ENCODE results near the gene ACADS. TPM values are rescaled to one million over a fixed set of nuclear protein-coding genes. Genes with fewer than 3 reads are reported as not detected.

ACADS gene
- total RNA-seq, 1 experiment from 2014 or later = 6.8 TPM

GRCh38 chr12:120690083-120690450 lies 35.6 kb upstream of the ACADS start:
- Histone ChIP-seq H3K9me3 (replicated peaks) (no peaks in the 10 kb centered on the region), H3K4me3 (no peak overlapping the region), H3K27ac (no peak overlapping the region), H3K36me3 (peaks cover 26% of the 10 kb centered on the region), H3K27me3 (replicated peaks) (no peaks in the 10 kb centered on the region), H3K4me1 (replicated peaks) (peaks cover 58% of the 10 kb centered on the region)
- DNase-seq (ENCODE audit: low read depth in 1 of 2, low spot score in 2 of 2) = no peak

DNA sequence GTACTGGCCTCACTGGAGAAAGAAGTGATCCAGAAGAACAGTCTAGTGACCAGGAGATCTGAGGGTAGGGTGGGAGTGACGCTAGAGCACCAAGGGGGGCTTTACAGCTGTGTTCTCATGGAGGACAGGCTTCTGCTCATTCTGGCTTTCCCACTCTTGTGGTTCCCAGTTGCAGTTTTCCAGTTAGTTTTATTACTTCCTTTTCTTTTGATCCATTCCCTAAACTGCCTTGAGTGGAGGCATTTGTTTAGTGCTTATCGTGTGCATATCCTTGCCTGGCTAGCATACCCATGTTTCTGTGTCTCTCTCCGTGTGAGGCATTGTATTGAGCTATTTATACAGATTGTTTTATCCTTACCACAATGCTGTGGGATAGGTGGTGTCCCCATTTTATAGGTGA lies 34.6 kb upstream of the ACADS start:
- Histone ChIP-seq H3K27me3 (replicated peaks) (no peaks in the 10 kb centered on the region), H3K4me1 (replicated peaks) (peaks cover 55% of the 10 kb centered on the region), H3K9me3 (replicated peaks) (no peaks in the 10 kb centered on the region), H3K36me3 (peaks cover 35% of the 10 kb centered on the region), H3K4me3 (no peak overlapping the region), H3K27ac (no peak overlapping the region)
- DNase-seq (ENCODE audit: low read depth in 1 of 2, low spot score in 2 of 2) = no peak

GRCh38 chr12:120692524-120693033 lies 33.0 kb upstream of the ACADS start:
- H3K4me3 ChIP-seq = no peak overlapping the region
- DNase-seq (ENCODE audit: low read depth in 1 of 2, low spot score in 2 of 2) = peak in 1 of 2 experiments; percentile 62
- H3K4me1 ChIP-seq (replicated peaks) = peaks cover 54% of the 10 kb centered on the region
- H3K36me3 ChIP-seq = peaks cover 47% of the 10 kb centered on the region
- H3K9me3 ChIP-seq (replicated peaks) = no peaks in the 10 kb centered on the region
- no peaks in the 10 kb centered on the region for H3K27me3 ChIP-seq (replicated peaks)
- no peak overlapping the region for H3K27ac ChIP-seq

- H3K9me3 ChIP-seq (replicated peaks) = no peaks in the 10 kb centered on the region
- DNase-seq (ENCODE audit: low read depth in 1 of 2, low spot score in 2 of 2) = no peak
- no peaks in the 10 kb centered on the region for H3K27me3 ChIP-seq (replicated peaks)
- H3K27ac ChIP-seq = no peak overlapping the region
- peaks cover 60% of the 10 kb centered on the region for H3K36me3 ChIP-seq
- H3K4me1 ChIP-seq (replicated peaks) = peaks cover 43% of the 10 kb centered on the region
- H3K4me3 ChIP-seq = no peak overlapping the region
Measured at GRCh38 chr12:120693848-120694247, 31.8 kb upstream of the ACADS start.

DNA sequence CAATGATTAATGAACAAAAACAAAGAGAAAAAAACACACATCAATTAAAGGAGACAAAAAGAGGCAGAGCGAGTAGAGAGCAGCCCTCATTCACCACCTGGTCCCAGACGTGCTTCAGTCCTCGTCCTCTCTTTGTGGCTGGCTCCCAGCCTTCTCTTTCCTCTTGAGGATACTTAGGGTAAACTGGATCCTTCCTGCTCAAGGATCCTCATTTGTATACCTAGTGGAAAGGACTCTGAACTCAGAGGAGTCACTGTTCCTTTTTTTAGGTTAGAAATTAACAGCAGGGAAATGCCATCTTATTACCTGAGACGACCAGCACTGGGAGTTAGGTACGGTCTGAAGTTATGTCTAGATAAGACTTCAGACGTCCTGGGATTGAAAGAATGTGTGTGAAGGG lies 29.0 kb upstream of the ACADS start:
- H3K4me3 ChIP-seq = no peak overlapping the region
- peaks cover 84% of the 10 kb centered on the region for H3K36me3 ChIP-seq
- H3K9me3 ChIP-seq (replicated peaks) = no peaks in the 10 kb centered on the region
- DNase-seq (ENCODE audit: low read depth in 1 of 2, low spot score in 2 of 2) = no peak
- peaks cover 22% of the 10 kb centered on the region for H3K4me1 ChIP-seq (replicated peaks)
- H3K27me3 ChIP-seq (replicated peaks) = no peaks in the 10 kb centered on the region
- H3K27ac ChIP-seq = no peak overlapping the region

DNA sequence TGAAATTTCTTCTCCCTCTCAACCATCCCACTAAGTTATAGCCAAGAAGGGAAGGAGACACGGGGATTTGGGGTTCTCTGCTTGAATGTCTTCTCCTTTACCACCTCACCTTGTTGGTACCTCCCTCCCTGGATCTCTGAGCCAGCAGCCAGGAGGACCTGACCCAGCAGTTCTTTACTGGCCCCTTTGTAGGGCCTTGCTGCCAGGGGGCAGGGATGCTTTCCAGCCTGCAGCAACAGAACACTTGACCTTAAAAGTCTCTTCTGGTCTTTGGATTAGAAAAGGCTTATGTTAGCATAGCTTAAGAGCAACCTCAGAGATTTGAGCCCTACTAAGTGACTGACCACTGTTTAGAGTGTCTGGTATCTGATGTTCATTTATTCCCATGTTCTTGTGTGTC lies 28.3 kb upstream of the ACADS start:
- H3K36me3 ChIP-seq = peaks cover 86% of the 10 kb centered on the region
- DNase-seq (ENCODE audit: low read depth in 1 of 2, low spot score in 2 of 2) = no peak

GRCh38 chr12:120698665-120699064 lies 27.0 kb upstream of the ACADS start:
- Histone ChIP-seq H3K4me1 (replicated peaks) (peaks cover 1% of the 10 kb centered on the region), H3K9me3 (replicated peaks) (no peaks in the 10 kb centered on the region), H3K4me3 (no peak overlapping the region), H3K36me3 (peaks cover 82% of the 10 kb centered on the region), H3K27me3 (replicated peaks) (no peaks in the 10 kb centered on the region), H3K27ac (no peak overlapping the region)
- no peak for DNase-seq (ENCODE audit: low read depth in 1 of 2, low spot score in 2 of 2)

More for the DNA sequence above, 28.3 kb upstream of the ACADS start:
- Histone ChIP-seq H3K9me3 (replicated peaks) (no peaks in the 10 kb centered on the region), H3K27ac (no peak overlapping the region), H3K4me1 (replicated peaks) (peaks cover 14% of the 10 kb centered on the region), H3K27me3 (replicated peaks) (no peaks in the 10 kb centered on the region), H3K4me3 (no peak overlapping the region)

- no peak overlapping the region for H3K4me3 ChIP-seq
- H3K4me1 ChIP-seq (replicated peaks) = no peaks in the 10 kb centered on the region
- no peaks in the 10 kb centered on the region for H3K27me3 ChIP-seq (replicated peaks)
- H3K27ac ChIP-seq = no peak overlapping the region
- DNase-seq (ENCODE audit: low read depth in 1 of 2, low spot score in 2 of 2) = no peak
- no peaks in the 10 kb centered on the region for H3K9me3 ChIP-seq (replicated peaks)
- peaks cover 73% of the 10 kb centered on the region for H3K36me3 ChIP-seq
Measured at GRCh38 chr12:120699553-120699952, 26.1 kb upstream of the ACADS start.

DNA sequence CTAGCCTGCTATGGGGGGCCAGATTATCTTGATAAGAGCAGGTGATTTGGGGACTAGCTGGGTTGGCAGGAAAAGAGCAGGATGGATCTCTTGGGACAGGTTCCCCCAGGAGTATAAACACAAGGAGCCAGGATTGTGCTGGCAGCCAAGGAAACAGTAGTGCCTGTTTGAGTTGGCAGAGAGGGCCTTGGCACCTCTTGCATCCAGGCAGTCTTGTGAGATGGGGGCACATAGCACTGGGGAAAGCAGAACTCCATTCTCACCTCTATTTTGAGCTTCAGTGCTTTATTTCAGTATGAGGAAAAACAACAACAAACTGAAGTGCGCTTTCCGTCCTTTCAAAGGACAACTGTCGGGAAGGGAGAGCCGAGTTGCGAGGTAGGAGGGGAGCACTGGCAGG lies 24.7 kb upstream of the ACADS start:
- Histone ChIP-seq H3K36me3 (peaks cover 60% of the 10 kb centered on the region), H3K9me3 (replicated peaks) (no peaks in the 10 kb centered on the region), H3K4me1 (replicated peaks) (no peaks in the 10 kb centered on the region), H3K4me3 (no peak overlapping the region), H3K27ac (no peak overlapping the region), H3K27me3 (replicated peaks) (no peaks in the 10 kb centered on the region)
- no peak for DNase-seq (ENCODE audit: low read depth in 1 of 2, low spot score in 2 of 2)

DNA sequence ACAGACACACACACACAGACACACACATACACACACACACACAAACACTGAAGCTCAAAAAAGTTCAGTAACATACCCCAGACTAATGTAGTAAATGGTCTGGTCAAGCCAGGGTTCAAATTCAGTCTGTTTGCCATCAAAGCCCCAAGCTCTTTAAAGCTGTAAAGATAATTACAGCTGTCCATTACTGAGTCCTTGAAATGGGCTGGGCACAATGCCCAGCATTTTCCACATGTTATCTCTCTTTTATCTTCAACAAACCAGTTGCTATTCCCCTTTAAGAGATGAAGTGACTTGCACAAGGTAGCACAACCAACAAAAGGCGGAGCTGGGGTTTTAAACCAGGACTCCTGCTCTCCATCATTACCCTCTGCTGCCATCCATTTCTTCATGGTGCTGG lies 23.0 kb upstream of the ACADS start:
- H3K36me3 ChIP-seq = peaks cover 42% of the 10 kb centered on the region
- no peak for DNase-seq (ENCODE audit: low read depth in 1 of 2, low spot score in 2 of 2)
- H3K27me3 ChIP-seq (replicated peaks) = no peaks in the 10 kb centered on the region
- H3K4me3 ChIP-seq = no peak overlapping the region
- H3K9me3 ChIP-seq (replicated peaks) = no peaks in the 10 kb centered on the region
- no peaks in the 10 kb centered on the region for H3K4me1 ChIP-seq (replicated peaks)
- H3K27ac ChIP-seq = no peak overlapping the region

- Histone ChIP-seq H3K9me3 (replicated peaks) (no peaks in the 10 kb centered on the region), H3K27me3 (replicated peaks) (no peaks in the 10 kb centered on the region), H3K4me1 (replicated peaks) (no peaks in the 10 kb centered on the region; the same call in 1 of the 2 replicates), H3K27ac (no peak overlapping the region), H3K36me3 (peaks cover 34% of the 10 kb centered on the region), H3K4me3 (no peak overlapping the region)
- no peak for DNase-seq (ENCODE audit: low read depth in 1 of 2, low spot score in 2 of 2)
Measured at GRCh38 chr12:120703311-120703942, 22.2 kb upstream of the ACADS start.

DNA sequence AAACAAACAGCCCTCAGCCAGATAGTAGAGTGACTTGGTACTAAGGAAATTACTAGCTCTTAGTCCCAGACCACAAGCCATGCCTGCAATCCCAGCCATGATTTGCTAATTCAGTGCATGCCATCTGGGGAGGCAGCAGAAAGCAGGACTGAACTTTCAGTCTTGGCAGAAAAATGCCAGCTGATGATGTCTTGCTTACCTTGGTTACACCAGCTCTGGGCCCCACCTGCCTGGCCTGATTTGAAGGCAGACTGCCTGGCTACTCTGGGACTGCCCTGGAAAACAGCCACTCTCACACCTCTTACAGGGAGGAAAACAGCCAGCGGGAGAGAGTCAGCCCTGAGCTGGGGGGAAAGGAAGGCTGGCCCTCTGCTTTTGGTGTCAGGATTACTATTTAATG lies 20.0 kb upstream of the ACADS start:
- no peak for DNase-seq (ENCODE audit: low read depth in 1 of 2, low spot score in 2 of 2)
- Histone ChIP-seq H3K9me3 (replicated peaks) (no peaks in the 10 kb centered on the region), H3K4me3 (no peak overlapping the region), H3K27ac (no peak overlapping the region), H3K27me3 (replicated peaks) (no peaks in the 10 kb centered on the region), H3K36me3 (peaks cover 16% of the 10 kb centered on the region), H3K4me1 (replicated peaks) (peaks cover 5% of the 10 kb centered on the region)

DNA sequence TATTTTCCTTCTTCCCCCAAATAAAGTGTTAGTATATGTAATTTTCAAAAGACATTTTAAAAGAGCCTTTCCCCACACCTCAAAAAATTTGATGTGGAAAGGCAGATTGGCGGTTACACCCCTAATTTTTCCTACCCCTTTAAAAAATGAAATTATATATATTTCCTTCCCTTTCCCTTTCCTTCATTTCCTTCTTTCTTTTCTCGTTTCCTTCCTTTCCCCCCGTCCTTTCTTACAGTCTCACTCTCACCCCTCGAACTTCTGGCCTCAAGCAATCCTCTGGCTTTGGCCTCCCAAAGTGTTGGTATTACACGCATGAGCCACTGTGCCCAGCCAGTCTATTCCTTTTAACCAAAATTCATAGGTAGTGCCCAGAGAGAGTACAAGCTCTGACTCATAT lies 19.6 kb upstream of the ACADS start:
- peaks cover 17% of the 10 kb centered on the region for H3K36me3 ChIP-seq
- no peaks in the 10 kb centered on the region for H3K9me3 ChIP-seq (replicated peaks)
- H3K4me3 ChIP-seq = no peak overlapping the region
- H3K27ac ChIP-seq = no peak overlapping the region
- no peaks in the 10 kb centered on the region for H3K27me3 ChIP-seq (replicated peaks)
- peaks cover 8% of the 10 kb centered on the region for H3K4me1 ChIP-seq (replicated peaks)
- no peak for DNase-seq (ENCODE audit: low read depth in 1 of 2, low spot score in 2 of 2)

DNA sequence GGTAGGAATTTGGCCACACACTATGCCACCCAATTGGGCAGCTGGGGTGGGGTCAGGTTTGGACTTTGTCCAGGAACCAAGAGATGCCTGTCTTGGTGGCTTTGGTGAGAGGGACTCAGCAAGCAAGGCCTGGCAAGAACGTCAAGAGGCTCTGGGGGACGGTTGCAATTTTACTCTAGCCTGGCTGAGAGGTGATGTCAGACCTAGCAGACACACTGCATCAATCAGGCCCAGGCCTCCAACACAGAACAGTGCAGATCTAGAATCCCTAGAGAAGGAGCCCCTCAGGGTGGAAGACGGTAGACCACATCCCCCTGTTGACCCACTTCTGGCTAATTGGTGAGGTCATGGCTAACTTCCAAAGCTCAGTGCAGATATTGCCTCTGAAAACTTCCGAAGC lies 17.0 kb upstream of the ACADS start:
- Histone ChIP-seq H3K9me3 (replicated peaks) (no peaks in the 10 kb centered on the region), H3K27ac (no peak overlapping the region), H3K4me3 (no peak overlapping the region), H3K36me3 (peaks cover 13% of the 10 kb centered on the region), H3K27me3 (replicated peaks) (no peaks in the 10 kb centered on the region), H3K4me1 (replicated peaks) (peaks cover 13% of the 10 kb centered on the region)
- no peak for DNase-seq (ENCODE audit: low read depth in 1 of 2, low spot score in 2 of 2)

Measured in SJSA1 (cell line).